ENCODE measurements around the gene LRRC4C. TPM values are rescaled to one million over a fixed set of nuclear protein-coding genes. Genes with fewer than 3 reads are reported as not detected.

Gene LRRC4C
- total and polyA plus RNA-seq, 2 experiments from 2014 or later, result 0.35 to 1.1 TPM

- 0 out of 2 replicates have a peak, but pooled peaks cover 6% of the 10 kb centered on the region for H3K9me2 ChIP-seq (ENCODE audit: insufficient read depth)
- Mint-ChIP-seq H3K9me3 (no peaks in the 10 kb centered on the region; the same call in 2 of the 3 replicates), H3K36me3 (ENCODE audit: low read depth) (no peaks in the 10 kb centered on the region), H3K4me3 (no peak overlapping the region), H3K27me3 (ENCODE audit: insufficient read depth, low read depth, poor library complexity) (peaks cover 39% of the 10 kb centered on the region), H3K27ac (no peak overlapping the region), H3K4me1 (peaks cover 19% of the 10 kb centered on the region)
- H3K4me3 ChIP-seq, result no peak overlapping the region
- peaks cover 3% of the 10 kb centered on the region; the same call in 1 of the 2 replicates for H4K20me1 ChIP-seq (replicated peaks; ENCODE audit: insufficient read depth)
- H2AFZ ChIP-seq, result no peak overlapping the region
- H3K27ac ChIP-seq (ENCODE audit: low read depth), result no peak overlapping the region
- peaks cover 25% of the 10 kb centered on the region for H3K27me3 ChIP-seq (ENCODE audit: insufficient read depth)
- ATAC-seq, result no peak
- 0 out of 2 replicates have a peak, but pooled peaks cover 2% of the 10 kb centered on the region for H3F3A ChIP-seq (replicated peaks; ENCODE audit: low read depth)
- no peak overlapping the region for H3K4me2 ChIP-seq
- H3K4me1 ChIP-seq (ENCODE audit: insufficient read depth), result peaks cover 20% of the 10 kb centered on the region
- TF ChIP-seq ETS1 (IDR thresholded peaks at IDR 0.05), result no peak
- no peaks in the 10 kb centered on the region for H3K36me3 ChIP-seq (ENCODE audit: insufficient read depth)
- no peaks in the 10 kb centered on the region for H3K79me2 ChIP-seq (replicated peaks; ENCODE audit: insufficient read depth)
- DNase-seq (ENCODE audit: low spot score), result no peak
Measured at GRCh38 chr11:40295466-40295865, 1164.0 kb downstream of the LRRC4C start.

GRCh38 chr11:40294741-40295140 is 1164.7 kb downstream of the LRRC4C start:
- DNase-seq (ENCODE audit: low spot score) (no peak), ATAC-seq (no peak)
- Mint-ChIP-seq H3K36me3 (ENCODE audit: low read depth) (no peaks in the 10 kb centered on the region), H3K9me3 (no peaks in the 10 kb centered on the region; the same call in 2 of the 3 replicates), H3K4me1 (peaks cover 26% of the 10 kb centered on the region), H3K4me3 (no peak overlapping the region), H3K27ac (no peak overlapping the region), H3K27me3 (ENCODE audit: insufficient read depth, low read depth, poor library complexity) (peaks cover 39% of the 10 kb centered on the region)
- Histone ChIP-seq H3F3A (replicated peaks; ENCODE audit: low read depth) (0 out of 2 replicates have a peak, but pooled peaks cover 2% of the 10 kb centered on the region), H3K36me3 (ENCODE audit: insufficient read depth) (no peaks in the 10 kb centered on the region), H3K27ac (ENCODE audit: low read depth) (no peak overlapping the region), H3K4me1 (ENCODE audit: insufficient read depth) (peaks cover 27% of the 10 kb centered on the region), H3K4me2 (no peak overlapping the region), H4K20me1 (replicated peaks; ENCODE audit: insufficient read depth) (peaks cover 4% of the 10 kb centered on the region; the same call in 1 of the 2 replicates), H3K27me3 (ENCODE audit: insufficient read depth) (peaks cover 32% of the 10 kb centered on the region), H2AFZ (no peak overlapping the region), H3K79me2 (replicated peaks; ENCODE audit: insufficient read depth) (no peaks in the 10 kb centered on the region), H3K4me3 (no peak overlapping the region), H3K9me2 (ENCODE audit: insufficient read depth) (0 out of 2 replicates have a peak, but pooled peaks cover 5% of the 10 kb centered on the region)
- TF ChIP-seq ZNF462 (CRISPR knock-in tag; IDR thresholded peaks at IDR 0.05) (no peak), EZH2 (IDR thresholded peaks at IDR 0.05; ENCODE audit: low read depth, unreplicated experiment) (no peak), POLR2AphosphoS5 (IDR thresholded peaks at IDR 0.05; ENCODE audit: low read depth) (no peak), REST (IDR thresholded peaks at IDR 0.05; ENCODE audit: unreplicated experiment) (no peak), ZNF114 (CRISPR knock-in tag; IDR thresholded peaks at IDR 0.05) (no peak), JUNB (IDR thresholded peaks at IDR 0.05; ENCODE audit: unreplicated experiment) (no peak), CREB1 (CRISPR knock-in tag; IDR thresholded peaks at IDR 0.05; ENCODE audit: low read depth) (no peak), NANOG (IDR thresholded peaks at IDR 0.05; ENCODE audit: borderline replicate concordance) (no peak), ZNF331 (CRISPR knock-in tag; IDR thresholded peaks at IDR 0.05; ENCODE audit: low read depth) (no peak)

Data from GM23338 (cell line).